Endodermal cell (in vitro differentiated cells): Measurements from ENCODE around the gene UNC5CL. TPM values are rescaled to one million over a fixed set of nuclear protein-coding genes. Genes with fewer than 3 reads are reported as not detected.

ENCODE experiments used
- DNase-seq: peaks from one replicate; pipeline ENCODE4 v3.0.0-alpha.2; 2017
- H3K27ac ChIP-seq: 2 replicates; pipeline ENCODE4 v1.5.1; 2013; ENCODE audit warnings: mild to moderate bottlenecking, low read depth, low read length, moderate library complexity
- H3K27me3 ChIP-seq: 2 replicates; pipeline ENCODE4 v1.6.1; 2013; ENCODE audit warnings: mild to moderate bottlenecking, low read length, moderate library complexity; ENCODE audit not compliant: insufficient read depth, control insufficient read depth, poor library complexity, severe bottlenecking
- H3K36me3 ChIP-seq: 2 replicates; pipeline ENCODE4 v1.7.0; 2013; ENCODE audit warnings: mild to moderate bottlenecking, low read length, moderate library complexity; ENCODE audit not compliant: control insufficient read depth, insufficient read depth
- H3K4me1 ChIP-seq: one replicate; pipeline ENCODE4 v1.7.0; 2013; ENCODE audit warnings: low read length; ENCODE audit not compliant: control insufficient read depth, insufficient read depth
- H3K4me3 ChIP-seq: 2 replicates; pipeline ENCODE4 v1.5.1; 2013; ENCODE audit warnings: mild to moderate bottlenecking, low read length, moderate library complexity
- H3K9ac ChIP-seq: 2 replicates; pipeline ENCODE4 v1.6.1; 2013; ENCODE audit warnings: mild to moderate bottlenecking, low read length, moderate library complexity; ENCODE audit not compliant: poor library complexity, severe bottlenecking; ENCODE audit errors: extremely low read depth
- H3K9me3 ChIP-seq: 2 replicates; pipeline ENCODE4 v1.6.1; 2013; ENCODE audit warnings: mild to moderate bottlenecking, low read length, moderate library complexity; ENCODE audit not compliant: control insufficient read depth
- H3K27ac Mint-ChIP-seq: 2 replicates; pipeline ENCODE4 v1.8.0; 2020; ENCODE audit warnings: mixed read lengths
- H3K27me3 Mint-ChIP-seq: 2 replicates; pipeline ENCODE4 v1.8.0; 2021; ENCODE audit warnings: mild to moderate bottlenecking, mixed read lengths; ENCODE audit not compliant: insufficient read depth
- H3K36me3 Mint-ChIP-seq: 2 replicates; pipeline ENCODE4 v1.8.0; 2020; ENCODE audit warnings: low read depth, mixed read lengths
- H3K4me1 Mint-ChIP-seq: 2 replicates; pipeline ENCODE4 v1.8.0; 2020; ENCODE audit warnings: mixed read lengths
- H3K4me3 Mint-ChIP-seq: 2 replicates; pipeline ENCODE4 v1.8.0; 2020; ENCODE audit warnings: mild to moderate bottlenecking, moderate library complexity, mixed read lengths
- H3K9me3 Mint-ChIP-seq: 2 replicates; pipeline ENCODE4 v1.8.0; 2020; ENCODE audit warnings: mild to moderate bottlenecking, mixed read lengths
- WGBS, 2 experiments: methylation state at CpG; one replicate each; pipeline versions ENCODE4 v1.1.5 to v1.1.7; 2013; ENCODE audit warnings: missing lambda C conversion rate in 2 of 2, mixed read lengths in 1 of 2; ENCODE audit not compliant: insufficient coverage in 1 of 2, insufficient read length in 1 of 2; 5-methylcytosine and 5-hydroxymethylcytosine counted together
- total RNA-seq, 2 donors: library from RNA; stranded (reverse); fragmentation: NEBNext Ultra II Directional in 1 of 2; extraction: Animal tissue kit (Norgen Biotek cat#: 25700) in 1 of 2; gene quantifications; 2 replicates in 1 of 2; 3 replicates in 1 of 2; pipeline ENCODE4 v1.2.1, GENCODE V29; 2021
- TF ChIP-seq, protein P1 (sequence below): fragments of 200-600 bp; sonication (generic); conservative IDR thresholded peaks from 2 replicates; pipeline ENCODE4 v1.5.0; 2021; ENCODE audit warnings: antibody characterized with exemption, mild to moderate bottlenecking

Gene UNC5CL
- total RNA-seq, 2 donors from 2014 or later = 3.8 to 4.7 TPM

DNA sequence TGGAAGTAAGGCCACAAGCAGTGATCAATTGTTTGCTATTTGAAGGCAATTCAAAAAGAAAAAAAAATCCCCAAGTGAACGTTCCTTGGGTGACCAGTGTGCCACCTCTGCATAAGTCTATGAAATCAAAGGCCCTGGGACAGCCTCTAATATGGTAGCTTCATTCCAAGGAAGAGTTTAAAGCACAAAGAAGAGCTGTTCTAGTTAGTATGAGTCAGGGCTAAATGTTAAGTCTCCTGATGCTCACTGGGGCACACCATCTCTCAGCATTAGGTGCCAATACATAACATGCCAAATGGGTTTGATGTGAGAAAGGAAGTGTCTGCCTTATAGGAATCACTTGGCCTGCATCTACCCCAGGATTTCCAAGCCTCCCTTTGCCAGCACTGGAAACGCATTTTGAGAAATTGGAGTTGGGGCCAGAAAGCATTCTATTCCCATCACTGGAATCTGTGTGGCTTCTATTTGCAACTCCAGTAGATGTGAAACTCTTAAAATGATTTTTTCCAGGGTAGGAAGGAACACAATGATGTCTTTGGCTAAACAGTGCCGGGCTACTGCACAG is 13.0 kb downstream of the UNC5CL start:
- DNase-seq = peak; percentile 31
- no peaks in the 10 kb centered on the region for H3K9me3 ChIP-seq
- WGBS, 2 experiments = 91% methylated on average over 2 to 3 of the region's 3 CpGs
- no peak overlapping the region for H3K27ac ChIP-seq
- Mint-ChIP-seq H3K9me3 (no peaks in the 10 kb centered on the region), H3K36me3 (peaks cover 4% of the 10 kb centered on the region), H3K4me1 (peaks cover 21% of the 10 kb centered on the region), H3K4me3 (peak overlapping the region; percentile 6), H3K27me3 (peaks cover 1% of the 10 kb centered on the region), H3K27ac (peak overlapping the region; percentile 40)
- no peak overlapping the region for H3K9ac ChIP-seq
- no peaks in the 10 kb centered on the region for H3K27me3 ChIP-seq
- H3K36me3 ChIP-seq = no peaks in the 10 kb centered on the region
- H3K4me3 ChIP-seq = no peak overlapping the region
- TF ChIP-seq, protein P1, sequence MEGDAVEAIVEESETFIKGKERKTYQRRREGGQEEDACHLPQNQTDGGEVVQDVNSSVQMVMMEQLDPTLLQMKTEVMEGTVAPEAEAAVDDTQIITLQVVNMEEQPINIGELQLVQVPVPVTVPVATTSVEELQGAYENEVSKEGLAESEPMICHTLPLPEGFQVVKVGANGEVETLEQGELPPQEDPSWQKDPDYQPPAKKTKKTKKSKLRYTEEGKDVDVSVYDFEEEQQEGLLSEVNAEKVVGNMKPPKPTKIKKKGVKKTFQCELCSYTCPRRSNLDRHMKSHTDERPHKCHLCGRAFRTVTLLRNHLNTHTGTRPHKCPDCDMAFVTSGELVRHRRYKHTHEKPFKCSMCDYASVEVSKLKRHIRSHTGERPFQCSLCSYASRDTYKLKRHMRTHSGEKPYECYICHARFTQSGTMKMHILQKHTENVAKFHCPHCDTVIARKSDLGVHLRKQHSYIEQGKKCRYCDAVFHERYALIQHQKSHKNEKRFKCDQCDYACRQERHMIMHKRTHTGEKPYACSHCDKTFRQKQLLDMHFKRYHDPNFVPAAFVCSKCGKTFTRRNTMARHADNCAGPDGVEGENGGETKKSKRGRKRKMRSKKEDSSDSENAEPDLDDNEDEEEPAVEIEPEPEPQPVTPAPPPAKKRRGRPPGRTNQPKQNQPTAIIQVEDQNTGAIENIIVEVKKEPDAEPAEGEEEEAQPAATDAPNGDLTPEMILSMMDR = no peak
- H3K4me1 ChIP-seq = peaks cover 4% of the 10 kb centered on the region

DNA sequence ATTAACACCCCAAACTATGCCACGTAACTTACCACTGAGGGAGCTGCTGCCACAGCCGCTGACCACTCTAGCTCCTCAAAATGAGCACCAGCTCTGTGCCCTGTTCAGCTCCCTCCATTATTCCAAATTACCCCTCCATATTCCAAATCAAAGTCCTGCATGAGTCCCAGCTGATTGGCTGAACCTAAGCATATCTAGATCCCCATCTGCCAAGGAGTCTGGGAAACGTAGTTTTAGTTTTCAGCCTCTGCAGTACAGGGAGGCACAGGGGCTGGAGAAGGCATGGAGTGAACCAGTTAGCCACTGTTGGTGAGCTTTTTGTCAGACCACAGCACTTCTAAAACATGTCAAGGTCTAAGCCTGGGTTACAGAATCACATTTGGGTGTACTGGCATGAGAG is 15.9 kb downstream of the UNC5CL start:
- H3K4me3 ChIP-seq = no peak overlapping the region
- peaks cover 6% of the 10 kb centered on the region for H3K9me3 Mint-ChIP-seq
- no peak overlapping the region for H3K27ac ChIP-seq
- no peaks in the 10 kb centered on the region for H3K27me3 Mint-ChIP-seq
- peaks cover 13% of the 10 kb centered on the region for H3K4me1 Mint-ChIP-seq
- DNase-seq = peak; percentile 32
- H3K4me1 ChIP-seq = peaks cover under 1% of the 10 kb centered on the region
- TF ChIP-seq, protein P1 = no peak
- no peak overlapping the region for H3K9ac ChIP-seq
- H3K4me3 Mint-ChIP-seq = no peak overlapping the region
- H3K27ac Mint-ChIP-seq = no peak overlapping the region
- H3K36me3 ChIP-seq = no peaks in the 10 kb centered on the region
- no peaks in the 10 kb centered on the region for H3K27me3 ChIP-seq
- peaks cover 7% of the 10 kb centered on the region for H3K9me3 ChIP-seq
- WGBS, 2 experiments = 94 to 96% methylated on average over 3 of the region's 3 CpGs
- peaks cover 4% of the 10 kb centered on the region for H3K36me3 Mint-ChIP-seq

DNA sequence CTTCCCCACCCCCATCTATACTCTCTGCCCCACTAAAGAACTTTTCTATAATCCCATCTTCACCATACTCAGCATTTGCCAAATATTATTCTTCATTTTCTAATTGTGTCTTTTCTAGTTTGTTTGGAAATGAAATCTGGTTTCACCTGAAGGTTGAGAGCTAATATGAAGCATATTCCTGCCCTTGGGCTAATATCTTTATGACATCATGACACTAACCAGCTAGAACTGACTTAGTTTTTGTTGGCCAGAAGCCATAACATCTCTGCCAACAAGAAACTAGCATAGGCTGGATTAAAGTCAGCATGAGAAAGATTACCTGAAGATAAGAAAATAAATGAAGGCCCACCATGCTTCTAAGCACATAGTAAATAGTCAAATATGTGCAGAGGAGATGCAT is 16.7 kb downstream of the UNC5CL start:
- Mint-ChIP-seq H3K27ac (no peak overlapping the region), H3K4me1 (peaks cover 8% of the 10 kb centered on the region), H3K4me3 (no peak overlapping the region), H3K27me3 (no peaks in the 10 kb centered on the region), H3K9me3 (peaks cover 6% of the 10 kb centered on the region), H3K36me3 (peaks cover 4% of the 10 kb centered on the region)
- H3K9ac ChIP-seq = no peak overlapping the region
- no peaks in the 10 kb centered on the region for H3K36me3 ChIP-seq
- H3K4me3 ChIP-seq = no peak overlapping the region
- no peaks in the 10 kb centered on the region for H3K4me1 ChIP-seq
- no peaks in the 10 kb centered on the region for H3K27me3 ChIP-seq
- TF ChIP-seq, protein P1 = no peak
- DNase-seq = no peak
- H3K27ac ChIP-seq = no peak overlapping the region
- H3K9me3 ChIP-seq = peaks cover 7% of the 10 kb centered on the region
